Upper lobe of left lung (tissue), 6 donors: Measurements from ENCODE around the gene LDB2. TPM values are rescaled to one million over a fixed set of nuclear protein-coding genes. Genes with fewer than 3 reads are reported as not detected.

Source experiments
- ATAC-seq, 2 donors: fragments of 200-7000 bp; cut with Tn5 transposase; one replicate each; pipeline ENCODE4 v1.9.1; 2022; ENCODE audit warnings: mild to moderate bottlenecking in 2 of 2, moderate library complexity in 2 of 2; ENCODE audit not compliant: low FRiP score in 2 of 2
- DNase-seq, 2 donors: peaks; one replicate each; pipeline ENCODE4 v3.0.0-alpha.2; 2019 to 2020
- H3K27ac ChIP-seq, 4 donors: fragments of 200-600 bp; sonication (generic); one replicate each; pipeline ENCODE4 v1.5.1; 2016 to 2019
- H3K27me3 ChIP-seq, 4 donors: fragments of 200-600 bp; sonication (generic); one replicate each; pipeline ENCODE4 v1.5.1; 2017 to 2019
- H3K36me3 ChIP-seq, 4 donors: fragments of 200-600 bp; sonication (generic); one replicate each; pipeline ENCODE4 v1.5.1; 2016 to 2019
- H3K4me1 ChIP-seq, 4 donors: fragments of 200-600 bp; sonication (generic); one replicate each; pipeline ENCODE4 v1.5.1; 2018 to 2019
- H3K4me3 ChIP-seq, 4 donors: fragments of 200-600 bp; sonication (generic); one replicate each; pipeline ENCODE4 v1.5.1; 2017 to 2019; ENCODE audit warnings: mild to moderate bottlenecking in 2 of 4, moderate library complexity in 1 of 4
- H3K9me3 ChIP-seq, 4 donors: fragments of 200-600 bp; sonication (generic); one replicate each; pipeline ENCODE4 v1.5.1; 2018 to 2019
- EP300 ChIP-seq, 4 donors: sonication (generic); formaldehyde crosslinking; IDR thresholded peaks; one replicate each; pipeline ENCODE4 v1.5.1; 2017; ENCODE audit warnings: antibody characterized with exemption in 4 of 4, control low read depth in 2 of 4
- POLR2A ChIP-seq, 4 donors: fragments of 450-650 bp; IDR thresholded peaks; one replicate each; pipeline ENCODE4 v1.5.1; 2016 to 2017; ENCODE audit warnings: antibody characterized with exemption in 4 of 4, mild to moderate bottlenecking in 2 of 4
- POLR2AphosphoS5 ChIP-seq, 2 donors: sonication (generic); formaldehyde crosslinking; IDR thresholded peaks; one replicate each; pipeline ENCODE4 v1.5.1; 2017; ENCODE audit warnings: antibody characterized with exemption in 2 of 2
- WGBS, 2 donors: methylation state at CpG; one replicate each; pipeline ENCODE4 v1.1.5; 2017 to 2018; 5-methylcytosine and 5-hydroxymethylcytosine counted together
- total RNA-seq, 6 donors: library from RNA; depleted of rRNA in 4 of 6; stranded (reverse); fragments of >200 nt in 4 of 6; gene quantifications; one replicate each; pipeline versions ENCODE4 v1.1.0 to v1.2.1, GENCODE V29; 2016 to 2021
- TF ChIP-seq, protein P1 (sequence below), 6 experiments: fragments of 450-650 bp in 4 of 6; fragments of 200-600 bp in 2 of 6; sonication (generic) in 2 of 6; IDR thresholded peaks; one replicate each; pipeline ENCODE4 v1.5.1; 2016 to 2019; ENCODE audit warnings: antibody characterized with exemption in 6 of 6
- donor health status: DM: no; HTN: no; CAD: no; lungs with moderate emphysema.
- donor health status: DM: no; HTN: yes; CAD: no; lungs with severe emphysema.

The LDB2 gene
- total RNA-seq, 6 donors from 2014 or later = 34.6 to 94.4 (median 45.9) TPM

DNA sequence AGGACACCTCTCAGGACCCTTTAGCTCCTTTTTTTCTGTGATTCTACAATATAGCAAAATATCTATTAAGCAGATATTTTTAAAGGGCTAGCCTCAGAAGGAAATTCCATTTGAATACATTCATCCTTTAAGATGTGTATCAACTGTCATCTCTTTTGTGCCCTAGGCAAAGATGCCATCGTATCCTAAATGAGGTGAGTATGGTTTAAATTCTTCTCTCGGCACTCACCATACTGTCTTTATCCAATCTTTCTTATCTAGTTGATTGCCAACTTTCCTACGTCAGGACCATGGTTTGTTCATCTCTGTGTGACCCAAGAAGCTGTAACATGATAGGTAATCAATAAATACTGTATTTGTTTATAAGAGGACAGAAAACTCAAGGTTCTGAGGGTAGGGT, 176.0 kb downstream of the LDB2 start:
- no peak overlapping the region for H3K27ac ChIP-seq
- 74 to 78% methylated on average over 3 of the region's 3 CpGs for WGBS, 2 donors

DNA sequence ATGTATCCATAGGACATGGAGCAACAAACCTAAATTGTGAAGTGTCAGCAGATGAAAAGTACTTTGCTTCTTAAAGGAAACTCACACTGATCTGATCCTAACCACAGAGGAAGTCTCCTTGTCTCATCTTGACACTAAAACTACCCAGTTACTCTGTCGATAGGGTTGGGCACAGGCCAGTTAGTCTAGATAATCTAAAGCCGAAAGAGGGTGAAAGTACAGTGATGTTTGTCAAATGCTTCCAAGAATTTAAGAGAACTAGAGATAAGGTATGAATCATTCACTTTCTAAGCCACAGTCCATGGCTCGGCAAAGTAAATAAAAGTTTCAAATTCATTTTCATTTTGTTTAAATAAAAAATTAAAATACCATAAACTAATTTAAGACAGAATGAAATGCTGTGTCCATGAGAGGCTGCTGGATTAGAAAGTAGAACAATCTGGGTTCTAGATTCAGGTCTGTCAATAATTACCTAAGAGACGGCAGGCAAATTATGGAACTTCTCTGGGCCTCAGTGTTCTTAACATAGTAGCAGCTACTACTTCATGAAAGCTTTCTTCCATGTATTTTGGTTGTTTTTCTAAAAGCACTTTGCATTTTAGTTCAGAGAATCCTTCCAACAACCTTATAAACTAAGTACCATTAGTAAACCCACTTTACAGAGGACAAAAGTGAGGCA, 176.7 kb downstream of the LDB2 start:
- H3K4me3 ChIP-seq = no peak overlapping the region
- DNase-seq (no peak), ATAC-seq (peak in 1 of 2 donors; percentile 52)
- no peaks in the 10 kb centered on the region for H3K27me3 ChIP-seq
- peaks cover 0 to 4% (median 3%) of the 10 kb centered on the region in 4 donors for H3K9me3 ChIP-seq
- WGBS, 2 donors = 30 to 41% methylated on average over 4 of the region's 4 CpGs
- H3K27ac ChIP-seq = peak overlapping the region in 2 of 4 donors; percentile 1 to 28
- H3K4me1 ChIP-seq = peaks cover 0 to 5% (median 0%) of the 10 kb centered on the region in 4 donors
- no peaks in the 10 kb centered on the region for H3K36me3 ChIP-seq
- TF ChIP-seq POLR2AphosphoS5 (IDR thresholded peaks at IDR 0.05) = no peak
- no peak for TF ChIP-seq EP300 (IDR thresholded peaks at IDR 0.05)
- no peak for TF ChIP-seq POLR2A (IDR thresholded peaks at IDR 0.05)
- TF ChIP-seq, protein P1, sequence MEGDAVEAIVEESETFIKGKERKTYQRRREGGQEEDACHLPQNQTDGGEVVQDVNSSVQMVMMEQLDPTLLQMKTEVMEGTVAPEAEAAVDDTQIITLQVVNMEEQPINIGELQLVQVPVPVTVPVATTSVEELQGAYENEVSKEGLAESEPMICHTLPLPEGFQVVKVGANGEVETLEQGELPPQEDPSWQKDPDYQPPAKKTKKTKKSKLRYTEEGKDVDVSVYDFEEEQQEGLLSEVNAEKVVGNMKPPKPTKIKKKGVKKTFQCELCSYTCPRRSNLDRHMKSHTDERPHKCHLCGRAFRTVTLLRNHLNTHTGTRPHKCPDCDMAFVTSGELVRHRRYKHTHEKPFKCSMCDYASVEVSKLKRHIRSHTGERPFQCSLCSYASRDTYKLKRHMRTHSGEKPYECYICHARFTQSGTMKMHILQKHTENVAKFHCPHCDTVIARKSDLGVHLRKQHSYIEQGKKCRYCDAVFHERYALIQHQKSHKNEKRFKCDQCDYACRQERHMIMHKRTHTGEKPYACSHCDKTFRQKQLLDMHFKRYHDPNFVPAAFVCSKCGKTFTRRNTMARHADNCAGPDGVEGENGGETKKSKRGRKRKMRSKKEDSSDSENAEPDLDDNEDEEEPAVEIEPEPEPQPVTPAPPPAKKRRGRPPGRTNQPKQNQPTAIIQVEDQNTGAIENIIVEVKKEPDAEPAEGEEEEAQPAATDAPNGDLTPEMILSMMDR (IDR thresholded peaks at IDR 0.05) = no peak

More for the DNA sequence above, 176.0 kb downstream of the LDB2 start:
- no peaks in the 10 kb centered on the region for H3K27me3 ChIP-seq
- no peak for DNase-seq
- H3K9me3 ChIP-seq = peaks cover 0 to 4% (median 3%) of the 10 kb centered on the region in 4 donors
- no peak for ATAC-seq
- no peak overlapping the region for H3K4me3 ChIP-seq
- H3K4me1 ChIP-seq = peaks cover 0 to 5% (median 0%) of the 10 kb centered on the region in 4 donors
- H3K36me3 ChIP-seq = peaks cover 0 to 3% (median 0%) of the 10 kb centered on the region in 4 donors
- TF ChIP-seq POLR2A (IDR thresholded peaks at IDR 0.05) (no peak), POLR2AphosphoS5 (IDR thresholded peaks at IDR 0.05) (no peak), EP300 (IDR thresholded peaks at IDR 0.05) (no peak)
- TF ChIP-seq, protein P1 (IDR thresholded peaks at IDR 0.05) = no peak

DNA sequence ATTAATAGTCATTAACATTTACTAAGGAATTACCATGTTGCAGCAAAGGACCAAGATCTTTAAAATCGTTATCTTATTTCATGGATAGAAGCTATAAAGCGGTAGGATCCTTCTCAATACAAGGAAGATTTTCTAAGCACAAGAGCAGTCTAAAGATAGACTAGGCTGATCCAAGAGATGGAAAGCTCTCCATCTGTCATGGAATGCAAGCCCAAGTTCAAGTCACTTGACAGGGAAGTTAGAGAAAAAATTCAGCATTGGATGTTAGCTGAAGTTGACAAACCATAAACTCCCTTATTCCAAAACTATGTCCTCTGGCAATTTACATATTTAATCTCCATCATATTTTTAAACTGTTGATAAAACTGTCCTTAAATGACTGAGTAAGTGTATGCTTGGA, 177.7 kb downstream of the LDB2 start:
- 66 to 70% methylated on average over 2 of the region's 2 CpGs for WGBS, 2 donors
- TF ChIP-seq EP300 (IDR thresholded peaks at IDR 0.05) = no peak
- TF ChIP-seq, protein P1 (IDR thresholded peaks at IDR 0.05) = no peak
- TF ChIP-seq POLR2A (IDR thresholded peaks at IDR 0.05) = no peak
- no peak for TF ChIP-seq POLR2AphosphoS5 (IDR thresholded peaks at IDR 0.05)
- ATAC-seq = no peak
- Histone ChIP-seq H3K27ac (peak overlapping the region in 1 of 4 donors; percentile 15), H3K4me3 (no peak overlapping the region), H3K4me1 (peaks cover 0 to 5% (median 0%) of the 10 kb centered on the region in 4 donors), H3K9me3 (peaks cover 0 to 4% (median 3%) of the 10 kb centered on the region in 4 donors), H3K36me3 (no peaks in the 10 kb centered on the region), H3K27me3 (no peaks in the 10 kb centered on the region)
- DNase-seq = no peak

DNA sequence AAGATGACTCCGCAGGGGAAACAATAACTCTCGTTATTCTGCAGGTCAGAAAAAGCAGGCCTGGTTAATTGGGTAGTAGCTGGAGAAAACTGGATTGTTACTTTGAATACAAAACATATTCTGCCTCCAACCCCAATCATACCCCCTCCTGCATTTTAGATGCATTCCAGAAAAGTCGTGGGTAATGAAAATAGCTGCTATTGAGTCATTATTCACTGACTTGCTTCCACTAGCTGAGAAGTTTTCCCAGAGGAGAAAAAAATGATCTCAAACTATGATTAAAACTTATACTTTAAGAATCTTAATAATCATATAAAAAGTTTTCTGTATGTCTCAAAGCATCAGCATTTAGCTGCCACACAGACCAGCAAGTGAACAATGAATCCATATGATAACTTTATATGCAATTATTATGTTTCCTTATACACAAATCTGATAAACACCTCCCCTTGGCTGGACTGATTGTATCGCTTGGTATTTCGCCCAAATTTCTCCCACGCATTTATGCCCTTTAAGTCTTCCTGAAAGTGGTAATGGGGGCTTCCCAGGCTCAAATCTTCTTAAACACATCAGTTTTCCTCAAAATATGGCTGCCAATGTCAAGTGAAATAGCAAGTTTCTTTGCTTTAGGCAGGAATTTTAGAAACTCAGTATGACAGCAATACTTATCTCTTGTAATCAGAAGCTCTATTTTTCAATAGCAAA, 181.0 kb downstream of the LDB2 start:
- DNase-seq (no peak), ATAC-seq (no peak)
- 65 to 75% methylated on average over 6 of the region's 6 CpGs for WGBS, 2 donors
- H3K27ac ChIP-seq = no peak overlapping the region
- H3K4me3 ChIP-seq = no peak overlapping the region
- H3K4me1 ChIP-seq = peaks cover 0 to 5% (median 0%) of the 10 kb centered on the region in 4 donors
- H3K36me3 ChIP-seq = no peaks in the 10 kb centered on the region
- no peaks in the 10 kb centered on the region for H3K9me3 ChIP-seq
- H3K27me3 ChIP-seq = no peaks in the 10 kb centered on the region
- TF ChIP-seq EP300 (IDR thresholded peaks at IDR 0.05) (no peak), POLR2A (IDR thresholded peaks at IDR 0.05) (no peak), POLR2AphosphoS5 (IDR thresholded peaks at IDR 0.05) (no peak)
- TF ChIP-seq, protein P1 (IDR thresholded peaks at IDR 0.05) = no peak
